Activated CD8-positive, alpha-beta T cell treated with anti-CD3 and anti-CD28 coated beads for 36 hours (primary cell): ENCODE data around the gene PEX3. TPM values are rescaled to one million over a fixed set of nuclear protein-coding genes. Genes with fewer than 3 reads are reported as not detected.

ENCODE experiments used
- ATAC-seq: fragments of 200-7000 bp; cut with Tn5 transposase; one replicate; pipeline ENCODE4 v1.10.0; 2021; ENCODE audit warnings: mild to moderate bottlenecking, moderate library complexity
- CTCF ChIA-PET: fragments of 350-600 bp; sonication (Branson Sonifier 250); formaldehyde crosslinking; loops from one replicate; lab custom pipeline; 2021; ENCODE audit warnings: antibody characterized with exemption; lab: Charles Lee
- POLR2A ChIA-PET: fragments of 350-600 bp; sonication (Branson Sonifier 250); formaldehyde crosslinking; loops from one replicate; lab custom pipeline; 2021; ENCODE audit warnings: antibody characterized with exemption; lab: Charles Lee
- DNase-seq: peaks from one replicate; pipeline ENCODE4 v3.0.0-alpha.2; 2020
- H3K27ac Mint-ChIP-seq: one replicate; pipeline ENCODE4 v1.8.0; 2021; ENCODE audit warnings: mild to moderate bottlenecking, mixed read lengths
- H3K27me3 Mint-ChIP-seq: one replicate; pipeline ENCODE4 v1.8.0; 2021; ENCODE audit warnings: mixed read lengths
- H3K36me3 Mint-ChIP-seq: one replicate; pipeline ENCODE4 v1.8.0; 2021; ENCODE audit warnings: low read depth, mixed read lengths
- H3K4me1 Mint-ChIP-seq: one replicate; pipeline ENCODE4 v1.8.0; 2021; ENCODE audit warnings: low read depth, mixed read lengths
- H3K4me3 Mint-ChIP-seq: one replicate; pipeline ENCODE4 v1.8.0; 2021; ENCODE audit warnings: mild to moderate bottlenecking, moderate library complexity, mixed read lengths
- H3K9me3 Mint-ChIP-seq: one replicate; pipeline ENCODE4 v1.8.0; 2021; ENCODE audit warnings: mixed read lengths
- intact Hi-C: fragments of 100-400 bp; cut with micrococcal nuclease; formaldehyde crosslinking; loops from one replicate; pipeline ENCODE4 v1.10.0; 2022
- total RNA-seq, 2 experiments: library from RNA; stranded (reverse); gene quantifications; one replicate each; pipeline ENCODE4 v1.2.3, GENCODE V29; 2021
- TF ChIP-seq, protein P1 (sequence below): fragments of 200-600 bp; IDR thresholded peaks from one replicate; pipeline ENCODE4 v1.8.0; 2022; ENCODE audit warnings: antibody characterized with exemption, mild to moderate bottlenecking

The PEX3 gene
- total RNA-seq, 2 experiments from 2014 or later: 24.9 to 33.6 TPM

DNA sequence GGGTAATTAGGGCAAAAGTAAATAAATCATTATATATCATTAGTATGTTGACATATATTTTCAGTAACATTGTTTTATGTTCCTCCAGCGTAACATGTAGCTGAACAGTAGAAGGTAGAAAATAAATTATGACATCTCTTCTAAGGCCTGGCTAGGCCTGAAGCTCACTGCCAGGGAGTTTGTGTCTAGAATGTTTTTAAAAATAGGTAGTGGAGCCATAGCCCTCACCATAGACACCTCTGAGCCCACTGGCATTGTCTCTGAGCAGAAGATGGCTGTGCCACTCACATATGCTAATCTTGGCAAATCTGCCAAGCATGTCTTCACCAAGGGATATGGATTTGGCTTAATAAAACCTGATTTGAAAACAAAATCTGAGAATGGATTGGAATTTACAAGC lies 39.6 kb downstream of the PEX3 start:
- CTCF ChIA-PET: interaction anchor here (0.7 to 1.6 kb wide), 4 partner anchors 11 to 23 kb away, joined by 3 read pairs; no protein-coding TSS in a partner anchor
- DNase-seq: no peak
- Mint-ChIP-seq H3K4me1 (no peaks in the 10 kb centered on the region), H3K27me3 (no peaks in the 10 kb centered on the region), H3K27ac (no peak overlapping the region), H3K9me3 (no peaks in the 10 kb centered on the region), H3K36me3 (peaks cover 2% of the 10 kb centered on the region), H3K4me3 (no peak overlapping the region)
- POLR2A ChIA-PET: no interaction called here
- intact Hi-C loops: no loop called here
- TF ChIP-seq, protein P1, sequence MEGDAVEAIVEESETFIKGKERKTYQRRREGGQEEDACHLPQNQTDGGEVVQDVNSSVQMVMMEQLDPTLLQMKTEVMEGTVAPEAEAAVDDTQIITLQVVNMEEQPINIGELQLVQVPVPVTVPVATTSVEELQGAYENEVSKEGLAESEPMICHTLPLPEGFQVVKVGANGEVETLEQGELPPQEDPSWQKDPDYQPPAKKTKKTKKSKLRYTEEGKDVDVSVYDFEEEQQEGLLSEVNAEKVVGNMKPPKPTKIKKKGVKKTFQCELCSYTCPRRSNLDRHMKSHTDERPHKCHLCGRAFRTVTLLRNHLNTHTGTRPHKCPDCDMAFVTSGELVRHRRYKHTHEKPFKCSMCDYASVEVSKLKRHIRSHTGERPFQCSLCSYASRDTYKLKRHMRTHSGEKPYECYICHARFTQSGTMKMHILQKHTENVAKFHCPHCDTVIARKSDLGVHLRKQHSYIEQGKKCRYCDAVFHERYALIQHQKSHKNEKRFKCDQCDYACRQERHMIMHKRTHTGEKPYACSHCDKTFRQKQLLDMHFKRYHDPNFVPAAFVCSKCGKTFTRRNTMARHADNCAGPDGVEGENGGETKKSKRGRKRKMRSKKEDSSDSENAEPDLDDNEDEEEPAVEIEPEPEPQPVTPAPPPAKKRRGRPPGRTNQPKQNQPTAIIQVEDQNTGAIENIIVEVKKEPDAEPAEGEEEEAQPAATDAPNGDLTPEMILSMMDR: no peak
- ATAC-seq: no peak

DNA sequence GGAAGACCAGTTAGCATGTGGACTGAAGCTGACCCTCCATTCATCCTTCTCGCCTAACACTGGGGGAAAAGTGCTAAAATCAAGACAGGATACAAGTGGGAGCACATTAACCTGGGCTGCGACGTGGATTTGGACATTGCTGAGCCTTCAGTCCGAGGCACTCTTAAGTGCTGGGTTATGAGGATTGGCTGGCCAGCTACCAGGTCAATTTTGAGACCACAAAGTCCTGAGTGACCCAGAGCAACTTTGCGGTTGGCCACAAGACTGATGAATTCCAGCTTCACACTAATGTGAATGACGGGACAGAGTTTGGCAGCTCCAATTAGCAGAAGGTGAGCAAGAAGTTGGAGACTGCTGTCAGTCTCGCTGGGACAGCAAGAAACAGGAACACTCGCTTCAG lies 40.2 kb downstream of the PEX3 start:
- TF ChIP-seq, protein P1: no peak
- intact Hi-C loops: no loop called here
- no peak for ATAC-seq
- POLR2A ChIA-PET: no interaction called here
- Mint-ChIP-seq H3K36me3 (peaks cover 3% of the 10 kb centered on the region), H3K4me3 (no peak overlapping the region), H3K9me3 (no peaks in the 10 kb centered on the region), H3K27me3 (no peaks in the 10 kb centered on the region), H3K4me1 (no peaks in the 10 kb centered on the region), H3K27ac (no peak overlapping the region)
- CTCF ChIA-PET: interaction anchor here (0.7 to 1.6 kb wide), 3 partner anchors 11 to 22 kb away, joined by 3 read pairs; no protein-coding TSS in a partner anchor
- no peak for DNase-seq

DNA sequence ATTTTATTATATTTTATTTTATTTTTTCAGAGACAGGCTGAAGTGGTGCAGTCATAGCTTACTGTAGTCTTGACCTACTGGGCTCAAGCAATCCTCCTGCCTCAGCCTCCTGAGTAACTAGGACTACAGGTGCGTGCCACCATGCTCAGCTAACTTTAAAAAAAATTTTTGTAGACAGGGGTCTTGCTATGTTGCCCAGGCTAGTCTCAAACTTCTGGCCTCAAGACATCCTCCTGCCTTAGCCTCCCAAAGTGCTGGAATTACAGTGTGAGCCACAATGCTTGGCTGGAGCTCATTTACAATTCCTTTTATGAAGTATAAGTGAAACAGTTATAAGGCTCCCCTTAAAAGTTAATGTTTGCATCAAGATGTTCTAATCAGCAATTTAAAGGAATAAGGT lies 46.4 kb downstream of the PEX3 start:
- Mint-ChIP-seq H3K27me3 (no peaks in the 10 kb centered on the region), H3K9me3 (peaks cover 5% of the 10 kb centered on the region), H3K4me1 (peaks cover 13% of the 10 kb centered on the region), H3K27ac (no peak overlapping the region), H3K36me3 (peaks cover 20% of the 10 kb centered on the region), H3K4me3 (no peak overlapping the region)
- ATAC-seq: no peak
- TF ChIP-seq, protein P1: no peak
- ChIA-PET POLR2A (no interaction called here), CTCF (no interaction called here)
- intact Hi-C loops: no loop called here
- DNase-seq: no peak

DNA sequence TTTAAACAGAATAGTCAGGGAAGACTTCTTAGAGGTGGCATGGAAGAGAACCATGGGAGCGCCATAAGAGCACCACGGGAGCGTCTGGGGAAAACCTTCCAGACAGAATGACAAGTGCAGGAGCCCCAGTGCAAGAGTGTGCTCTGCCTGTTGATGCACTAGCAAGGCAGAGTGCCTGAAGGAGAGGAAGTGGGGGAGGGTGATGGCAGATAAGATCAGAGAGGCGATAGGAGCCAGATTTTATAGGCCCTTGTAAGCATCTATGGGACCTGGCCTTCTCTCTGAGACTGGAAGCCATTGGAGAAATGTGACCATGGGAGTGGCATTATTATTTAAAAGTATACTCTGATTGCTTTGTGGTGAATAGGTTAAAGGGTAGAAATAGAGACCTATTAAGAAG lies 47.8 kb downstream of the PEX3 start:
- Mint-ChIP-seq H3K4me3 (no peak overlapping the region), H3K27ac (no peak overlapping the region), H3K4me1 (peaks cover 13% of the 10 kb centered on the region), H3K27me3 (no peaks in the 10 kb centered on the region), H3K36me3 (peaks cover 20% of the 10 kb centered on the region), H3K9me3 (peaks cover 5% of the 10 kb centered on the region)
- intact Hi-C loops: no loop called here
- ChIA-PET CTCF (no interaction called here), POLR2A (no interaction called here)
- TF ChIP-seq, protein P1: no peak
- DNase-seq (no peak), ATAC-seq (no peak)

DNA sequence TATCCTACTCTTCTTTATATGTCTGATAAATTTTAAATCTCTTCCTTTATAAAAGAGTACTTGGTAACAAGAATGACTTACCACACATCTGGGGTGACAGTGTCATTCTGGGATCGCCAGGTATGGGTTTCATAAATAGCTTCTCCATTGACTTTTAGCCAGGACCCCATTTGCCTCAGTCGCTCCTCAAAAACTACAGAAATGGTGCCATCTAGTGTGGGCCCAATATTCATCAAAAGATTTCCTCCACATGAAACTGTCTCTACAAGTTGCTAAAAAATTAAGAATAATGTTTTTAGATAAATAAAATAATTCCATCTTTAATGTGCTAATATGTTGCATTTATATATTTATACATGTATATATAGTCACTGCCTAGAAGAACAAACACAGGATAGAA lies 51.2 kb downstream of the PEX3 start:
- H3K4me1 Mint-ChIP-seq: peaks cover 13% of the 10 kb centered on the region
- no peak overlapping the region for H3K27ac Mint-ChIP-seq
- ChIA-PET CTCF (interaction anchor here (0.7 to 2.4 kb wide), 4 partner anchors 11 to 269 kb away, joined by 3 to 14 read pairs (median 3); partner anchors contain the start of gene FUCA2), POLR2A (no interaction called here)
- DNase-seq (no peak), ATAC-seq (no peak)
- no peaks in the 10 kb centered on the region for H3K27me3 Mint-ChIP-seq
- intact Hi-C loops: no loop called here
- peaks cover 26% of the 10 kb centered on the region for H3K36me3 Mint-ChIP-seq
- H3K9me3 Mint-ChIP-seq: peaks cover 5% of the 10 kb centered on the region
- TF ChIP-seq, protein P1: no peak
- H3K4me3 Mint-ChIP-seq: no peak overlapping the region
